ENCODE data around the gene RECQL. TPM values are rescaled to one million over a fixed set of nuclear protein-coding genes. Genes with fewer than 3 reads are reported as not detected.

RECQL gene
- total RNA-seq, 1 donor from 2014 or later = 68.4 TPM

Other genes with a start within 250 kb of the RECQL start
- not detected in 2 replicates for gene SLCO1A2, start 166.7 kb downstream of the RECQL start, total RNA-seq
- not detected in 2 replicates for gene IAPP, start 128.7 kb downstream of the RECQL start, total RNA-seq
- 27.3 and 30.1 TPM in 2 replicates for gene PYROXD1, start 64.0 kb downstream of the RECQL start, total RNA-seq
- gene GOLT1B, start 154 bp upstream of the RECQL start, total RNA-seq = 42.2 and 46.1 TPM in 2 replicates
- gene SPX, start 24.7 kb upstream of the RECQL start, total RNA-seq = 1.1 and 1.6 TPM in 2 replicates
- gene GYS2, start 103.2 kb upstream of the RECQL start, total RNA-seq = 0.07 and 0.14 TPM in 2 replicates
- gene LDHB, start 156.2 kb upstream of the RECQL start, total RNA-seq = 1,305 and 1,321 TPM in 2 replicates